ENCODE results near the gene ZNF844.

Gene ZNF844

DNA sequence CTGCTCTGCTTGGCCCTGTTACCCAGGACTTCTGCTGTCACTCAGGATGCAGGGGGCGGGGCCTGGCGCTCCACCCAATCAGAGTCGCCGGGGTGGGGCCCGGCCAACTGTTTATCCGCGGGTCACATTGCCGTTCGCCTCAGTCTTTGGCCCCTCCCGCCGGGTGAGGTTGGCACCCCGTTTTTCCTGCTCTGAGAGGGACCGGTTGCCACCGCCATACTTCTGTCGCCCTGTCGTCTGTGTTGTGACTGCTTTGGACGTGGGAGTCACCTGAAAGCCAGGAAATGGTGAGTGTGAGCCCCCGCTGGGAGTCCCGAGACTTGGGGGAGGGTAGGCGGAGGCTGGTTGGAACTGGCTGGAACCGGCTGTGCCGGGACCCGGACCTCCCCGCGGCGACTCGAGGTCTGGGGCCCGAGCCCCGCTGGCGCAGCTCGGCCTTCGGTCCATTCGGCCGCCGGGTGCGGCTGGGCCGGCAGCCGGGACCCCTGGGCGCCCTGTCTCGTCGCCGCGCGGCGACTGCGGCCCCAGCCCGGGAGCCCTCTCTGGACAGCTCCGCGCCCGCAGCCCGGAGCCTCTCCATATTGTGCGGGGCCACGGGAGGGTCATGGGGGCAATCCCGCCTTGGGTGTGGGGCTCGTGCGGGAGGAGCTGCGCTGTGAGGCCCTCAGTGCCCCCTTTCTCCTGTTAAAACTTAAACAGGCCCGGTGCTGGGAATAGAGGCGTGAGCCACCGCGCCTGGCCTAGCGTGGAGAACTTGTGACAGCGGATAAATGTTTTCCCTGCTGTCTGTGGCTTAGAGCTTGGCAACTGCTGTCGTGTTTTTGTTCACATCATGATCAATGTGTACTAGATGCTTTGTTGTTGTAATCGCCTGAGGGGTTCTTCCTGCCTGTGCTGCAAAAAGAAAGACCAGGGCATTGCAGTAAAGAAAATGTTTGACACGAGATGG, at the start of gene ZNF844:
ZNF844 (plus strand) TSS at position 142 of the 949 bp plus-strand sequence; CDS start at position 285, 143 bp downstream.
- TF ChIP-seq CTCF (IDR thresholded peaks at IDR 0.05; ENCODE audit: low read depth, low read length, missing control alignments) = no peak
- DNase-seq (ENCODE audit: low read depth) = peak; percentile 61
- peak within 1 kb of the TSS; percentile 67 for H3K4me3 ChIP-seq (ENCODE audit: low read depth, low read length)

- DNase-seq (ENCODE audit: low read depth) = no peak
- no peak for TF ChIP-seq CTCF (IDR thresholded peaks at IDR 0.05; ENCODE audit: low read depth, low read length, missing control alignments)
- H3K4me3 ChIP-seq (ENCODE audit: low read depth, low read length) = no peak overlapping the region
These were observed 49.3 kb upstream of the ZNF844 start for GRCh38 chr19:12015015-12015752.

DNA sequence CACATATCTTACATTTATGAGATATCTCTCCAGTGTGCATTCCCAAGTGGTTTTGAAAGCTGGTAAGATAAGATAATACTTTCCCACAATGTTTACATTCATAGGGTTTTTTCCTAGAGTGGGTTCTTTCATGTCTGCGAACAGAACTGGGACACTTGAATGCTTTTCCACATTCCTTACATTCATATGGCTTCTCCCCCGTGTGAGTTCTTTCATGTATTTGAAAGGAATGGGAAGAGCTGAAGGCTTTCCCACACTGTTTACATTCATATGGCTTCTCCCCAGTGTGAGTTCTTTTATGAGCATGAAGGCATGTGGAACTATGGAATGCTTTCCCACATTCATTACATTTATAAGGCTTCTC, 48.8 kb upstream of the ZNF844 start:
- no peak for TF ChIP-seq CTCF (IDR thresholded peaks at IDR 0.05; ENCODE audit: low read depth, low read length, missing control alignments)
- H3K4me3 ChIP-seq (ENCODE audit: low read depth, low read length) = no peak overlapping the region
- no peak for DNase-seq (ENCODE audit: low read depth)

DNA sequence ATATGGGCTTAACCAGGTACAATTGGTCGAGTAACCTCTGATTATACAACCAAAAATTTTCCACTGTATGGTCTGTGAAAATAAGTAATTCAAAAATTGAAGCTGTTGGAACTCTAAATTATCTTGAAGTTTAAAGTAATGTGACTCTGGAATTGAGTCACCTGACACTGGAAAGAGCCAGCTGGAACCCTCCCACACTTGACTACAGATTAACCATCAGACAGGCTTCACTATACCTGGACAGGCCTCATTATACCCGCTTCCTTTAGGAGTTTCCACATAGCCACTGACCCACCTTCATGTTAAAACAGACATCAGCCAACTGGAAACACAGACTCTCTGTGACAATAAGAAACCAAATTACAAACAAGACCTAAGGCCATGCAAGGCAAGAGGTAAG, 30.3 kb upstream of the ZNF844 start:
- no peak for TF ChIP-seq CTCF (IDR thresholded peaks at IDR 0.05; ENCODE audit: low read depth, low read length, missing control alignments)
- no peak overlapping the region for H3K4me3 ChIP-seq (ENCODE audit: low read depth, low read length)
- no peak for DNase-seq (ENCODE audit: low read depth)

DNA sequence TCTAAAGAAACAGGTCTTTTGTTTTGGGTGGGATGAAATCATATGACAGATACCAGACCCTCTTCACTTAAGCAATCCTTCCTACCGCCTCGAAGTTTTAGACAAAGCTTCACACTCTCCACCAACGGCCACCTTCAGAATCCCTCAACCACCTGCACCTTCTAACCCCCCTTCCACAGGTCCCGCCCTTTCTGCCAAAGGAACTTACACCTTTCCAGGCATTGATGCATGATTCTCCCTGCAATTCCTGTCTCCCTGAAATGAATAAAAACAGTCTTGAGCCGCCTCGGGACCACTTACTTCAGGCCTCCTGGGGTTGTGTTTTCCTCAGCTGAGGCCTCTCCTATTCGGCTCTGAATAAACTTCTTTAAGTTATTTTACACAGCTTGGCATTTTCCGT, 29.9 kb upstream of the ZNF844 start:
- H3K4me3 ChIP-seq (ENCODE audit: low read depth, low read length) = no peak overlapping the region; the same call in 1 of the 2 replicates
- TF ChIP-seq CTCF (IDR thresholded peaks at IDR 0.05; ENCODE audit: low read depth, low read length, missing control alignments) = no peak

DNA sequence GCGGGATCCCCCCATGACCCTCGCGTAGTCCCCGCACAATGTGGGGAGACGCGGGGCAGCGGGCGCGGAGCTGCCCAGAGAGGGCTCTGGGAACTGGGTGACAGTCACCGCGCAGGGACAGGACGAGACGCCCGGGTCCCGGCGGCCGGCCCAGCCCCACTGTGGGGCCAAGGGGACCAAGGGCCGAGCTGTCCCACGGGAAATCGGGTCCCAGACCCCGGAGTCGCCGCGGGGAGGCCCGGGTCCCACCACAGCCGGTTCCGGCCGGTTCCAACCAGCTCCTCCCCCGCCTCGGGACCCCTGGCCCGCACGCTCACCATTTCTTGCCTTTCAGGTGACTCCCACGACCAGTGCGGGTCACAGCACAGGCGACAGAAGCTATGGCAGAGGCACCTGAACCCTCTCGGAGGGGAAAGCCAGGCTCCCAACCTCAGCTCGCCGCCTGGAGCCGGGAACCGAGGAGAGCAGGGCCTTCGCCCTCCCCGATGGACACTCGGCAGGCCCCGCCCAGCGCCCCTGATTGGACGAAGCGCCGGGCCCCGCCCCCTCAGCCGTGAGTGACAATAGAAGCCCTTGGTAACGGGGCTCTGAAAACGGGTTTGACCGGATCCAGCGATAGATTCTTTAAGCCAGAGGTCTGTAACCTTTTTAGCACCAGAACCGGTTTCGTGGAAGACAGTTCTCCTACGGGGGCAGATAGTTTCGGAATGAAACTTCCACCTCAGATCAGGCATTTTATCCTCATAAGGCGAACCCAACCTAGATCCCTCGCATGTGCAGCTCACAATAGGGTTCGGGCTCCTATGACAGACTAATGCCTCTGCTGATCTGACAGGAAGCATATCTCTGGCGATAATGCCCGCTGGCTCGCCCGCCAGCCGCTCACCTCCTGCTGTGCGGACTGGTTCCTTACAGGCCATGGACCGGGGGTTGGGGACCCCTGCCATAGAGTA, 29.0 kb upstream of the ZNF844 start, which contains the start of gene ZNF433:
ZNF433 (minus strand) TSS at position 460 of the 953 bp plus-strand sequence; CDS start at position 320, 140 bp downstream.
- peak within 1 kb of the TSS; percentile 77 for H3K4me3 ChIP-seq (ENCODE audit: low read depth, low read length)

More for the DNA sequence above, 29.9 kb upstream of the ZNF844 start:
- DNase-seq (ENCODE audit: low read depth) = no peak

More for the DNA sequence above, 29.0 kb upstream of the ZNF844 start, which contains the start of gene ZNF433:
- no peak for DNase-seq (ENCODE audit: low read depth)
- no peak for TF ChIP-seq CTCF (IDR thresholded peaks at IDR 0.05; ENCODE audit: low read depth, low read length, missing control alignments)
